Suprapubic skin (tissue), 4 donors: ENCODE results near the gene SEM1. TPM values are rescaled to one million over a fixed set of nuclear protein-coding genes. Genes with fewer than 3 reads are reported as not detected.

Experiments
- DNase-seq, 2 donors: peaks; one replicate each; pipeline ENCODE4 v3.0.0-alpha.2; 2019; ENCODE audit warnings: low spot score in 2 of 2
- H3K27ac ChIP-seq: fragments of 200-600 bp; sonication (generic); one replicate; pipeline ENCODE4 v1.5.1; 2019
- H3K27me3 ChIP-seq: fragments of 200-600 bp; sonication (generic); one replicate; pipeline ENCODE4 v1.5.1; 2019
- H3K36me3 ChIP-seq: fragments of 200-600 bp; sonication (generic); one replicate; pipeline ENCODE4 v1.5.1; 2019
- H3K4me1 ChIP-seq: fragments of 200-600 bp; sonication (generic); one replicate; pipeline ENCODE4 v1.5.1; 2019
- H3K4me3 ChIP-seq: fragments of 200-600 bp; sonication (generic); one replicate; pipeline ENCODE4 v1.5.1; 2019; ENCODE audit warnings: mild to moderate bottlenecking
- H3K9me3 ChIP-seq: fragments of 200-600 bp; sonication (generic); one replicate; pipeline ENCODE4 v1.5.1; 2019
- EP300 ChIP-seq: sonication (generic); formaldehyde crosslinking; IDR thresholded peaks from one replicate; pipeline ENCODE4 v1.6.1; 2017; ENCODE audit warnings: antibody characterized with exemption
- POLR2A ChIP-seq, 2 donors: fragments of 450-650 bp; IDR thresholded peaks; one replicate each; pipeline ENCODE4 v1.6.1; 2017; ENCODE audit warnings: antibody characterized with exemption in 2 of 2, mild to moderate bottlenecking in 2 of 2, moderate library complexity in 2 of 2
- POLR2AphosphoS5 ChIP-seq, 3 donors: sonication (generic); formaldehyde crosslinking; IDR thresholded peaks; one replicate each; pipeline ENCODE4 v1.6.1; 2017; ENCODE audit warnings: antibody characterized with exemption in 3 of 3
- WGBS: methylation state at CpG from one replicate; pipeline ENCODE4 v1.1.5; 2018; 5-methylcytosine and 5-hydroxymethylcytosine counted together
- total RNA-seq, 4 donors: library from RNA; depleted of rRNA; stranded (reverse); fragments of >200 nt; gene quantifications; one replicate each; pipeline ENCODE4 v1.1.0, GENCODE V29; 2016
- TF ChIP-seq, protein P1 (sequence below), 2 donors: fragments of 200-600 bp in 1 of 2; fragments of 450-650 bp in 1 of 2; sonication (generic) in 1 of 2; IDR thresholded peaks; one replicate each; pipeline ENCODE4 v1.5.1; 2016 to 2019; ENCODE audit warnings: antibody characterized with exemption in 2 of 2, mild to moderate bottlenecking in 1 of 2, moderate library complexity in 1 of 2

Gene SEM1
- total RNA-seq, 4 donors from 2014 or later = 16.6 to 33.3 (median 17.7) TPM

DNA sequence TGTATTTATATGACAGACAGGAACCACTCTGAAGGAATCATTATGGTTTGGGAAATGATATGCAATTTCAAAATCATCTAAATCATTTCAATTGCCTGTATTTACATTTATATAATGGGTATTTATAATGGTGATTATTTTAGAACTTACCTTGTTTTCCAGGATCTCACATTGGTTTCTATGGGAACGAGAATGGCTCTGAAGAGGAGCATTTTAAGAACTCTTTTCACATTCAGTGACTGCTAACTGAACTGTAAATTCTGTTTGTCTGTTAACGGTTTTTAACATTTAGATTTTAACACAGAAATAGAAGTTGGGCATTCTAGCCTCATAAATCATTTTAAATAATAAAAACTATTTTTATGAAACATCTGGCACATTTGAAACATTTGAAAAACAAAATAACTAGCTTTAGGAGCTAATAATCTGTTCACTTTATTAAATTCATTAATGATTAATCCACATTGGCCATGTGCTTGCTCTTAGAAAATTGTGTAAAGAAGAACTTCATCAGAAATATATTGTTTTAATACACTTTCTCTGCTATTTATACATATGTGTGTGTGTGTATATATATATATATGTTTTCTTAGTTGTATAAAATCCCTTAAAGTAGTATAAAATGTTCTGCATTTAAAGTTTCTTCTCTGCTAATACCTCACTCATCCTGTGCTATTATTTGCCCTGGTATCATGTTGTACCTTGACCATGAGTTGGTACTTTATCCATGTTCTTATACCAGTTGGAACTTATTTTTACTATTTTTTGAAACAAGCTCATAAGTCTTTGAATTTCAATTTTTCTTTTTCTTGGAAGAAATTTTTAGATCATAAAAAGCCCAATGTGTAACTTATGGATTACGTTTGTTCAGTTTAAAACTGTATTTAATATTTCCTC, 8.7 kb upstream of the SEM1 start:
- no peaks in the 10 kb centered on the region for H3K4me1 ChIP-seq
- WGBS = 66% methylated on average over 3 of the region's 3 CpGs
- no peak for TF ChIP-seq EP300
- peaks cover 6% of the 10 kb centered on the region for H3K27me3 ChIP-seq
- H3K9me3 ChIP-seq = no peaks in the 10 kb centered on the region
- H3K36me3 ChIP-seq = no peaks in the 10 kb centered on the region
- no peak for DNase-seq
- H3K27ac ChIP-seq = no peak overlapping the region
- no peak overlapping the region for H3K4me3 ChIP-seq

DNA sequence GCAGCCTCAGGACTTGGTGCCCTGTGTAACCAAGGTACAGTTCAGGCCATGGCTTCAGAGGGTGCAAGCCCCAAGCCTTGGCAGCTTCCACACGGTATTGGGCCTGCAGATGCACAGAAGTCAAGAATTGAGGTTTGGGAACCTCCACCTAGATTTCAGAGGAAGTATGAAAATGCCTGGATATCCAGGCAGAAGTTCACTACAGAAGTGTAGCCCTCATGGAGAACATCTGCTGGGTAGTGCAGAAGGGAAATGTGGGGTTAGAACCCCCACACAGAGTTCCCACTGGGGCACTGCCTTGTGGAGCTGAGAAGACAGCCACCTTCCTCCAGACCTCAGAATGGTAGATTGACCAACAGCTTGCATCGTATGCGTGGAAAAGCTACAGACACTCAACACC, 3.4 kb upstream of the SEM1 start:
- no peaks in the 10 kb centered on the region for H3K36me3 ChIP-seq
- no peak for DNase-seq
- H3K27ac ChIP-seq = no peak overlapping the region
- peaks cover 6% of the 10 kb centered on the region for H3K27me3 ChIP-seq
- no peak overlapping the region for H3K4me3 ChIP-seq
- peaks cover 14% of the 10 kb centered on the region for H3K4me1 ChIP-seq
- TF ChIP-seq POLR2A (IDR thresholded peaks at IDR 0.05) (no peak), EP300 (no peak), POLR2AphosphoS5 (IDR thresholded peaks at IDR 0.05) (no peak)
- TF ChIP-seq, protein P1, sequence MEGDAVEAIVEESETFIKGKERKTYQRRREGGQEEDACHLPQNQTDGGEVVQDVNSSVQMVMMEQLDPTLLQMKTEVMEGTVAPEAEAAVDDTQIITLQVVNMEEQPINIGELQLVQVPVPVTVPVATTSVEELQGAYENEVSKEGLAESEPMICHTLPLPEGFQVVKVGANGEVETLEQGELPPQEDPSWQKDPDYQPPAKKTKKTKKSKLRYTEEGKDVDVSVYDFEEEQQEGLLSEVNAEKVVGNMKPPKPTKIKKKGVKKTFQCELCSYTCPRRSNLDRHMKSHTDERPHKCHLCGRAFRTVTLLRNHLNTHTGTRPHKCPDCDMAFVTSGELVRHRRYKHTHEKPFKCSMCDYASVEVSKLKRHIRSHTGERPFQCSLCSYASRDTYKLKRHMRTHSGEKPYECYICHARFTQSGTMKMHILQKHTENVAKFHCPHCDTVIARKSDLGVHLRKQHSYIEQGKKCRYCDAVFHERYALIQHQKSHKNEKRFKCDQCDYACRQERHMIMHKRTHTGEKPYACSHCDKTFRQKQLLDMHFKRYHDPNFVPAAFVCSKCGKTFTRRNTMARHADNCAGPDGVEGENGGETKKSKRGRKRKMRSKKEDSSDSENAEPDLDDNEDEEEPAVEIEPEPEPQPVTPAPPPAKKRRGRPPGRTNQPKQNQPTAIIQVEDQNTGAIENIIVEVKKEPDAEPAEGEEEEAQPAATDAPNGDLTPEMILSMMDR (IDR thresholded peaks at IDR 0.05) = no peak
- 93% methylated on average over 3 of the region's 3 CpGs for WGBS
- peaks cover 4% of the 10 kb centered on the region for H3K9me3 ChIP-seq

DNA sequence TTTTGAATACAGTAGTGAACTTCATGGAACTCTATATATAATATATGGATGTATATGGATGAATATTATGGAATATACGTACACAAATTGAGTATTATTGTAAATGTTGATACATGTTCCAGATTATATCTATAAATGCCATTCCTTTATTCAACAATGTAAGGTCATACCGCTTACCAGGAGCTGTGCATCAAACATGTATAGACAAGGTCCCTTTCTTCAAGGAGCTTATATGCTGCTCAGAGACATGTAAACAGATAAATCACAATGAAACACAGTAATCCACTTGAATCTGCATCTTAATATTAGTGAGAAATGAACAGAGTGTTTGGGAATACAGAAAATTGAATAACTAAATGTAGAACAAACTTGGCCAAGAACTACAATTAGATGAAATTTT, 898 bp upstream of the SEM1 start:
- DNase-seq = no peak
- Histone ChIP-seq H3K27ac (no peak overlapping the region), H3K27me3 (no peaks in the 10 kb centered on the region), H3K4me1 (peaks cover 19% of the 10 kb centered on the region), H3K4me3 (no peak overlapping the region), H3K36me3 (no peaks in the 10 kb centered on the region), H3K9me3 (peaks cover 4% of the 10 kb centered on the region)
- 68% methylated on average over 2 of the region's 2 CpGs for WGBS
- TF ChIP-seq EP300 = no peak
- TF ChIP-seq, protein P1 (IDR thresholded peaks at IDR 0.05) = no peak
- no peak for TF ChIP-seq POLR2A (IDR thresholded peaks at IDR 0.05)
- TF ChIP-seq POLR2AphosphoS5 (IDR thresholded peaks at IDR 0.05) = no peak

DNA sequence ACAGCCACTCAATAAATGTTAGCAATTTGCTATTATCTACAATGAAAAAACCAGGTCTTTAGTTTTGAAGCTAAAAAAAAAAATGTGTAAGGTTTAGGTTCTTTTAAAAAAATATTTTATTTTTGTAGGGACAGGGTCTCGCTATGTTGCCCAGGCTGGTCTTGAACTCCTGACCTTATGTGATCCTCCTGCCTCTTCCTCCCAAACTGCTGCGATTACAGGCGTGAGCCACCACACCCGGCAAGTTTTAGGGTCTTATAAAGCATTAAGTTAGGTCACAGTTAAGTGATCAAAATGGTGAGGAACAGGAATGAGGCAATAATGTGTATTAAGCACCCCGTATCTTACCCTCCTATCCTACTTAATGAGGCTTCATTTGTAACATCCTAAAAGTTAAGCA, 774 bp downstream of the SEM1 start:
- no peaks in the 10 kb centered on the region for H3K27me3 ChIP-seq
- no peak for DNase-seq
- WGBS = 57% methylated on average over 5 of the region's 5 CpGs
- H3K4me1 ChIP-seq = peaks cover 19% of the 10 kb centered on the region
- H3K27ac ChIP-seq = peak overlapping the region; percentile 88
- no peaks in the 10 kb centered on the region for H3K36me3 ChIP-seq
- H3K4me3 ChIP-seq = peak overlapping the region; percentile 87
- peaks cover 4% of the 10 kb centered on the region for H3K9me3 ChIP-seq
- TF ChIP-seq, protein P1 (IDR thresholded peaks at IDR 0.05) = no peak
- TF ChIP-seq POLR2AphosphoS5 (IDR thresholded peaks at IDR 0.05) = no peak
- no peak for TF ChIP-seq POLR2A (IDR thresholded peaks at IDR 0.05)
- TF ChIP-seq EP300 = no peak

DNA sequence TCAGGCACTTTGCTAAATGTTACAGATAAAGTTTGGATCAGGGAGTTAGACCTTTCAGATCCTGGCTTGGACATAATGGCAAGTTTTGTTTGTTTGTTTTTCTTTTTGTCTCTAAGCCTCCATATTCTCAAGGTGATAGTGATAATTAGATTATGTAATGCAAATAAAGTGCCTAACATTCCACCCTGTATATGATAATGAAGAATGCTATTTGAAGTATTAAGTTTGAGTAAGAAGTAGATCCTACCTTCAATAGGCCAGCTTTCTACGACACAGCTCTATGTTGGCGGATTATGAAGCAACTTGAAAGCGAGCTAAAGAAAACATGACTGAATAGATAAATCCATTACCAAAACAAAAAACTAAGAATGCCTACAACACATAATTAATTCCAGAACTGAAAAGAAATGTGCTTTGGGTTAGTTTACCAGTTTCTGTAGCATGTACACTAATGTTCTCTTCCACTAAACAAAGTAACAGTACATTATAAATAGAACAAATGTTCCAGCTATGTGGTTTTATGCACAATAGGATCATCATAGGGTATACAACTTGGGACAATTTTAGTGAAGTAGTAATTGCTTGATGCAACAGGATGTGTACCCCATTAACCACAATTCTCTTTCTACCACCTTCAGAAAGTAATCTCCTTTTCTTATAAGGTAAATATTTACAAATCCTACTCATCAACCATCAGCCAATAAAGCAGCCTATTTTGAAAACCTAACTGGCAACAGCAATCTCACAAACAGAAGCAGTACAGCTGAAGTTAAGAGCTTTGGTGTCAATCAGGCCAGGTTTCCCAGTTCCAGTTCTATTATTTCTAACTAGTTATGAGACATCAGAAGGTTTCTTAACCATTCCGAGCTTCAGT, 1.5 kb downstream of the SEM1 start:
- WGBS = 86% methylated on average over 4 of the region's 4 CpGs
- Histone ChIP-seq H3K4me1 (peaks cover 19% of the 10 kb centered on the region), H3K36me3 (no peaks in the 10 kb centered on the region), H3K4me3 (peak overlapping the region; percentile 87), H3K27me3 (no peaks in the 10 kb centered on the region), H3K27ac (no peak overlapping the region), H3K9me3 (peaks cover 3% of the 10 kb centered on the region)
- DNase-seq = no peak
- TF ChIP-seq POLR2AphosphoS5 (IDR thresholded peaks at IDR 0.05) = no peak
- no peak for TF ChIP-seq POLR2A (IDR thresholded peaks at IDR 0.05)
- TF ChIP-seq, protein P1 (IDR thresholded peaks at IDR 0.05) = no peak
- TF ChIP-seq EP300 = no peak
